Motor neuron (in vitro differentiated cells): ENCODE measurements around the gene SERTAD4. TPM values are rescaled to one million over a fixed set of nuclear protein-coding genes. Genes with fewer than 3 reads are reported as not detected.
"Not testable (repeated sequence)": the region's sequence is repeated elsewhere in the genome, so short reads cannot be mapped to it uniquely, and the experiment has no call there.

ENCODE experiments used
- ATAC-seq, 8 experiments: fragments of 200-7000 bp; cut with Tn5 transposase; replicated peaks in 6 of 8; 2 replicates each; pipeline ENCODE4 v1.8.0; 2021; ENCODE audit warnings: mild to moderate bottlenecking in 8 of 8, moderate library complexity in 8 of 8
- H3K27ac ChIP-seq, 2 donors: fragments of 250-450 bp; sonication (Bioruptor Pico); 2 replicates each; pipeline ENCODE4 v1.9.0; 2021; ENCODE audit warnings: antibody characterized with exemption in 2 of 2, mild to moderate bottlenecking in 2 of 2, moderate library complexity in 1 of 2
- H3K4me1 ChIP-seq, 2 donors: fragments of 250-450 bp; sonication (Bioruptor Pico); replicated peaks in 1 of 2; 2 replicates each; pipeline ENCODE4 v1.6.1; 2021; ENCODE audit warnings: antibody characterized with exemption in 2 of 2, mild to moderate bottlenecking in 2 of 2, moderate library complexity in 1 of 2
- H3K4me3 ChIP-seq, 5 donors: fragments of 250-450 bp; sonication (Bioruptor Pico); 2 replicates each; pipeline ENCODE4 v1.9.0; 2021; ENCODE audit warnings: antibody characterized with exemption in 5 of 5, mild to moderate bottlenecking in 5 of 5, moderate library complexity in 4 of 5
- WGBS, 10 experiments: fragments of 450-650 bp; shearing (Covaris generic); methylation state at CpG; one replicate each; pipeline ENCODE4 v1.0.0; 2022; 5-methylcytosine and 5-hydroxymethylcytosine counted together
- in situ Hi-C, 9 experiments: fragments of 400-800 bp; cut with MboI; loops; one replicate each; pipeline ENCODE4 v1.15.0; 2021; ENCODE audit warnings: low sequenced_read_pairs in 9 of 9, low pct_unique_long_range_greater_than_20kb in 2 of 9; ENCODE audit not compliant: unreplicated experiment in 9 of 9
- total RNA-seq, 8 experiments: library from RNA; unstranded; fragments of 300-600 nt; gene quantifications; 2 replicates each; pipeline versions ENCODE4 v1.2.3 to v1.2.4, GENCODE V29; 2022

The SERTAD4 gene
- total RNA-seq, 8 experiments from 2014 or later, result 0.56 to 15.5 (median 5.5) TPM

DNA sequence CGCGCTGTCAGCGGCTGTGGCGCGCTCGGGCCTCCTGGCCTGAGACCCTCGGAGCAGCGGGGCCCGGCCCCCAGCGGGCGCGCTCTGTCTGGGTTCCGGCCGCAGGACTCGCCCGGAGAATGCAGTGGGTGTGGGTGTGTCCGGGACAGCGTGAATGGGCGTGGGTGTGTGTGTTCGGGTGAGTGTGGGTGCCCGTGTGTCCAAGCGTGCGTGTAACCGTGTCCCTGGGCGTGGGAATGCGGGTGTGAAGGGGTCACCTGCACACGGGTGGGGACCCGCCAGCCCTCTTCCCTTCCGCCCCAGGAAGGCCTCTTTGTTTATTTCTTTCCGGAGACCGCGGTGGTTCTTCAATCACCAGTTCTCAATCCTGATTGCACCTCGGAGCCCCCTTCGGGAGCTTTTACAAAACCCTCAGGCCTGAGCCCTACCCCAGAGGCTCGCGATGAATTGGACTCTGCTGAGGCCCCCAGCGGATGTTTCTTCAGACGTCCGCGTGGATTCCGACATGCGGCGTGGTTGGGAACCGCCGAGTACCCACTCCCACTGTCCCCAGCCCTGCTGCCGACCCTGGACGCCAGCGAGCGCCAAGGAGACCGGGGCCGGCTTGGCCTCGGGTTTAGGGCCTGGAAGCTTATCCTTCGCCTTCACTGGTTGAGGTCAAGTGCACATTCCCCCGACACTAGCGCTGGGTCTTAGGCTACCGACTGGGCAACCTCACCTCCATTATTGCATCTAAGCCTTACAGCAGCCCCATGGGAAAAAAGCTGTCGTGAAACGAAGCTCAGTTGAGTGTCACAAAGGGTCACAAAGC is 19.3 kb downstream of the SERTAD4 start:
- H3K4me1 ChIP-seq, result peaks cover 30 to 44% of the 10 kb centered on the region in 2 donors
- in situ Hi-C loops, result no loop called here
- H3K27ac ChIP-seq, result peak overlapping the region in 1 of 2 donors; percentile 28
- peak overlapping the region; percentile 13 to 28 (median 23) for H3K4me3 ChIP-seq
- peak in 3 of 8 experiments; percentile 1 to 73 (median 49) for ATAC-seq
- WGBS, 10 experiments, result 10 to 100% (median 41%) methylated on average over 1 to 33 of the region's 58 CpGs; no CpG with 5 or more reads in 1 of the 10 experiments

DNA sequence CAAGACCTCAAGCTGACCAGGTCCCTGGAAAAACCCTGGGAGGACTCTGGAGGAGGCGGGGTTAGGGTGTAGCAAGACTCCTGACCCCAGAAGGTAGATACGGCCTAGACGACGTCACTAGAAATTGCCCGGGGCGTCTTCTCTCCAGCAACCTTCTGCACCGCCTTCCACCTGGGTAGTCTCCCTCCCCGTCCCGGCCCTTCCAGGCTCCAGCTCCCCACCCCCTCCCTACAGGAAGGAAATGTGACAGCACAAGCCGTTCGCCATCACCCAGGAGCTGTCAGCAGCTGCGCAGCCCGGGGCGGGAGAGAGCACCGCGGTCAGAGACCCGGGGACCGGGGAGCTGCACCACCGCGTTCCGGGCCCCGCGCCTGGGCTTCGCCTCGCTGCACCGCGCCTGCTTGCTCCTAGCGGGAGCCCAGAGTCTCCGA is 20.0 kb downstream of the SERTAD4 start:
- Histone ChIP-seq H3K4me3 (no peak overlapping the region), H3K27ac (peak overlapping the region; percentile 11 to 50), H3K4me1 (peaks cover 30 to 44% of the 10 kb centered on the region in 2 donors)
- in situ Hi-C loops, result no loop called here
- 20 to 80% (median 50%) methylated on average over 1 to 18 of the region's 29 CpGs; no CpG with 5 or more reads in 5 of the 10 experiments for WGBS, 10 experiments
- ATAC-seq, result peak in 5 of 8 experiments; percentile 23 to 58 (median 55)

DNA sequence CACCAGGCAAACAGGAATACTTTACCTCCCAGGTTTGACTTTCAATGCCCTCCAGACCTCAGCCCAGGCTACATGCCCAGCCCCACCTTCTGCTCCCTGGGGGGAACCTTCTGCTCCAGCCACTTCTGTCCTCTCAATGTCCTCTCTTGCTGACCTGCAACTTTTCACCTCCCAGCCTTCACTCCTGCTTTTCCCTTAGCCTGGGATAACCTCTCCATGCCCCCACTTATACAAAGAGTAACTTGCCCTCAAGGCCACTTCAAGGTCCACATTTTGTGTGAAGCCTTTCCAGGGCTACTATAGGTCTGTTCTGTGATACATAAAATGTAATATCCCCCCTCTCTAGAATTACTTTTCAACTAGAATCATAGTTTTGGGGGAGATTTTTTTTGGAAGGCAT is 21.7 kb downstream of the SERTAD4 start:
- no peak overlapping the region for H3K27ac ChIP-seq
- no peak overlapping the region for H3K4me3 ChIP-seq
- in situ Hi-C loops, result no loop called here
- H3K4me1 ChIP-seq, result peaks cover 30 to 44% of the 10 kb centered on the region in 2 donors
- no peak for ATAC-seq

DNA sequence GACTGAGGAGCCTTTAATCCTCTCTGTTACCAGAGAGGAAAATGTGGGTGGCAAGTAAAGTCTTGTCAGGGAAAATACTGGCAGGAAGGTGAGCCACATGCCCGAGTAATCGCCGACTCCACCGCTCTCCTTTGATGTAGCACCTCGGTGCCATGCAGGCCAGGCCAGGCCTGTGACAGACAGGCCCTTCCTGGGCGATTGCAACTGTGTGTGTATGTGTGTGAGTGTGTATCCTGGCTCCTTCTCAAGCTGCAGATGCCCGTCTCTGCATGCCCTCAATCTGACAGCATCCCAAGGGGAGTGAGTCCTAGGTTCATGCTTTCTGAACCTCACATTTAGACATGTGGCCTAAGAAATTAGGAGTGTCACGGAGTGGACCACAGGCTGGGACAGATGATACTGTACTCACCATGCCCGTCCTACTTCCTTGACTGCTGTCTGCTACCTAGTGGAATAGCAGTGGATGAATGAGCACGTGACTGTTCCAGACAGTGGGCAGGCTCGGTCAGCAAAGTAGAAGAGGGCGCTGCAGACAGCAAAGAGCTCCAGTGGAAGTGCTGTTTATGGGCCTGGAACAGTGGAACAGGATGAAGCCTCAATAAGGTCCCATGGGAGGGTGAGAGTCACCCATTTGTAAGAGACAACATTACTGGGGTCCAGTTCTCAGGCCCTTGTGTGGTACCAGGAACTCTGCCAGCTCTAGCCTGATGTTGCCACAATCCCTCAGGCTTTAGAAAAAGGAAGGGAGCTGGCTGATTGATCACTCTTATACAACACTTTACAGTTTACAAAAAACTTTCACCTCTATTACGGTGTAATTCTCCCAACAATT is 25.3 kb downstream of the SERTAD4 start:
- no peak overlapping the region for H3K27ac ChIP-seq
- peaks cover 9 to 24% of the 10 kb centered on the region in 2 donors for H3K4me1 ChIP-seq
- in situ Hi-C loops, result no loop called here
- 80 to 100% (median 88%) methylated on average over 1 to 12 of the region's 13 CpGs; no CpG with 5 or more reads in 3 of the 10 experiments for WGBS, 10 experiments
- H3K4me3 ChIP-seq, result no peak overlapping the region
- peak in 5 of 8 experiments; percentile 35 to 54 (median 47) for ATAC-seq

DNA sequence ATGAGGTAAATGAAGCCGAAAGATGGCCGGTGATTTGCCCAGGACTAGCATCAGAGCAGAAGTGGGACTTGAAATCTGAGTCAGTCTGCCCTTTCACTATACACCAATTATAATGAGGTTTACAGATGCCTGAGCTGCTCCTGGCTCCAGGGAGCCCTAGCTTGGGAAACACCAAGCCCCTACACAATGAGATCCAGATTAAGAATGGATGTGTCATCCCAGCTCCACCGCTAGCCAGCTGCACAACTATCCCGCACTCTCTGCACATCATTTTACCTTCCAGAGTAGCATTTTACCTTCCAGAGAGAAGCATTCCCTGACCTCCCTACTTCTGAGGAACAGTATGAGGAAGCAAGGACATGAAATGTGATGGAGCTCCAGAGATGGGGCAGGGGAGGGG is 27.0 kb downstream of the SERTAD4 start:
- H3K27ac ChIP-seq, result no peak overlapping the region
- in situ Hi-C loops, result no loop called here
- peaks cover 4 to 19% of the 10 kb centered on the region in 2 donors for H3K4me1 ChIP-seq
- peak in 7 of 8 experiments; percentile 33 to 73 (median 56) for ATAC-seq
- 0 to 82% (median 45%) methylated on average over 2 to 4 of the region's 4 CpGs; no CpG with 5 or more reads in 4 of the 10 experiments for WGBS, 10 experiments
- no peak overlapping the region for H3K4me3 ChIP-seq

DNA sequence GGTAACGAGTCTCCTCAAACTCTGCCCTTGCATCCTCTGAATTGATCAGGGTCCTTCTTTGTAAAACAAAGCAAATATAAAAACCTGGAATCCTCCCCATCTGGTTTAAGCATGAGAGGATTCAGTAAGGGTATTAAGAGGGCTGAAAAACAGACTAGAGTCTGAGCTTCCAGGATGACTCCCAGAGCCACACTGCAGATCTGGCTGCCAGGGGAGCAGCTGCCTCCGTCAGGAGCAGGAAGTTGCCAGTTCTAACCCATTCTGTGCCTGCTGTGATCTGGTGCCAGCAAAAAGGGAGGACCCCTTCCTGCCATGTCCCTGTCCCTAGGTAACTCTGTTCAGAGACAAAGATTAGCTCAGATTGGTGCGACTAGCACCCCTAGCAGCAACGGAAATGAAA is 27.5 kb downstream of the SERTAD4 start:
- ATAC-seq, result no peak
- WGBS, 10 experiments, result 43 to 91% (median 88%) methylated on average over 1 to 4 of the region's 4 CpGs; no CpG with 5 or more reads in 4 of the 10 experiments
- in situ Hi-C loops, result no loop called here
- Histone ChIP-seq H3K4me1 (peaks cover 4 to 19% of the 10 kb centered on the region in 2 donors), H3K27ac (no peak overlapping the region), H3K4me3 (no peak overlapping the region)

DNA sequence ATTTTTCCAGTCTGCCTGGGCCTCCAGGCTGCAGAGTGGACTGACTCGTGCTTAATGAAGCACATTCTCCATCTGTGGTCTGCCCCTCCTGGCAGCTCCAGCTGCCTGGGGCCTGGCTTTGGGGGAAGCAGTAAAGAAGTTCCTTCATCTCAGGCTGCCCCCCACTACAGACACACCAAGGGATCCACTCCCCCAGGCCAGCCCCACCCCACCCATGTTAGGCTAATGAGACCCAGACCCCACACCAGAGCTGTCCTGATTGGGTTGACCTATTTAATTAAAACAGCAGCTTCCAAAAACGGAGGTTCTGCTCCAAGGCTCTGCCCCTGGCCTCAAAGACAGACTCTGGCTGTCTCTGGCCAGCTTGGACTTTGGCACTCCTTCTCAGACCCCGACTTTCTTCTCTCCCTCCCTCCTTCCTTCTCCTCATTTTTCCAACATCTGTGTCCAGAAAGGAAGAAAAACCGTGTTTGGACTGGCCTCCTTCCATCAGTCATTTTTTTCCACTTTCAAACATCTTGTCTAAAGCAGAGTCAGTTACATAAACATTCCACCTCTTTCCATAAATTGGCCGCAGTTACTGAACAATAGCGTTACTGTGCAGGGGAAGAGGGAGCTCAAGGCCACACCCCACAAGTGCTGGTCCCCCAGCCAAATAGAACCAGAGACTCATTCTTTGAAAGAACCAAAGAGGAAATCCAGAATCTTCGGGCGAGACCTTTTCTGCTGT is 29.7 kb downstream of the SERTAD4 start:
- Histone ChIP-seq H3K4me3 (no peak overlapping the region), H3K27ac (no peak overlapping the region), H3K4me1 (peaks cover 4 to 11% of the 10 kb centered on the region in 2 donors)
- WGBS, 10 experiments, result 0 to 100% (median 70%) methylated on average over 2 to 8 of the region's 8 CpGs; no CpG with 5 or more reads in 1 of the 10 experiments
- peak in 6 of 8 experiments; percentile 32 to 82 (median 50) for ATAC-seq
- in situ Hi-C loops, result no loop called here

DNA sequence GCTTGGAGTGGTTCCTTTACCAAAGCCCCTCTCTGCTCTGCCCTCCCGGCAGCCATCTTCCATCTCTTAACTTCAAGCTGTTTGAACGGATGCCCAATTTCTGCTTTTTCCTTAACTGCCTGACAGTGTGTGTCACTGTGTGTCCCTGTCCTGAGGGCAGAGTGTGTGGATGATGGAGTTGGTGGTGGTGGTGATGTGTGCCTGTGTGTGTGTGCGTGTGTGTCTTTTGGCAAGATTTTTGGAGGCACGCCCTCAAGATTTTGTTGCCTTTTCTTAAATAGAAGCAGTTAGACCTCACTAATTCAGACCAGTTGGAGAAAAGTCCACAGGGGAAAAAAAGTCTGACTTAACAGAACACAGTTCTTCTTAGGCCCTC is 30.3 kb downstream of the SERTAD4 start:
- H3K27ac ChIP-seq, result no peak overlapping the region
- WGBS, 10 experiments, result 0 to 100% (median 66%) methylated on average over 1 to 4 of the region's 4 CpGs; no CpG with 5 or more reads in 2 of the 10 experiments
- in situ Hi-C loops, result no loop called here
- peaks cover 4 to 11% of the 10 kb centered on the region in 2 donors for H3K4me1 ChIP-seq
- no peak overlapping the region for H3K4me3 ChIP-seq
- peak in 2 of 8 experiments; percentile 21 to 57 for ATAC-seq

DNA sequence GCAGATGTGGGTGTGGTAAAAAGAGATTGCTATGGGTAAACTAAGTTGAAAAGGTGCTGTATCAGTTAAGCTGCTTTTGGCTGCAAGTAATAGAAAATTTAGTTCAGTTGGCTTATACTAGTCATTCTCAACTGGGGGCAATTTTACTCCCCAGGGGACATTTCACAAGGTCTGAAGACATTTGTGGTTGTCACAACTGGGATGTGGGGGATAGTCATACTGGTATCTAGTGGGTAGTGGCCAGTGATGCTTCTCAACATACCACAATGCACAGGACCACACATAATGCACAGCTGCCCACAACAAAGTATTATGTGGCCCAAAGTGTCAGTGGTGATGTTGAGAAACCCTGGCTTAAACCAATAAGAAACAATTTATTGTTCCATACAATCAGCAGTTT is 31.4 kb downstream of the SERTAD4 start:
- no peak for ATAC-seq
- in situ Hi-C loops, result no loop called here
- Histone ChIP-seq H3K4me3 (no peak overlapping the region), H3K4me1 (peaks cover 4 to 11% of the 10 kb centered on the region in 2 donors), H3K27ac (no peak overlapping the region)

DNA sequence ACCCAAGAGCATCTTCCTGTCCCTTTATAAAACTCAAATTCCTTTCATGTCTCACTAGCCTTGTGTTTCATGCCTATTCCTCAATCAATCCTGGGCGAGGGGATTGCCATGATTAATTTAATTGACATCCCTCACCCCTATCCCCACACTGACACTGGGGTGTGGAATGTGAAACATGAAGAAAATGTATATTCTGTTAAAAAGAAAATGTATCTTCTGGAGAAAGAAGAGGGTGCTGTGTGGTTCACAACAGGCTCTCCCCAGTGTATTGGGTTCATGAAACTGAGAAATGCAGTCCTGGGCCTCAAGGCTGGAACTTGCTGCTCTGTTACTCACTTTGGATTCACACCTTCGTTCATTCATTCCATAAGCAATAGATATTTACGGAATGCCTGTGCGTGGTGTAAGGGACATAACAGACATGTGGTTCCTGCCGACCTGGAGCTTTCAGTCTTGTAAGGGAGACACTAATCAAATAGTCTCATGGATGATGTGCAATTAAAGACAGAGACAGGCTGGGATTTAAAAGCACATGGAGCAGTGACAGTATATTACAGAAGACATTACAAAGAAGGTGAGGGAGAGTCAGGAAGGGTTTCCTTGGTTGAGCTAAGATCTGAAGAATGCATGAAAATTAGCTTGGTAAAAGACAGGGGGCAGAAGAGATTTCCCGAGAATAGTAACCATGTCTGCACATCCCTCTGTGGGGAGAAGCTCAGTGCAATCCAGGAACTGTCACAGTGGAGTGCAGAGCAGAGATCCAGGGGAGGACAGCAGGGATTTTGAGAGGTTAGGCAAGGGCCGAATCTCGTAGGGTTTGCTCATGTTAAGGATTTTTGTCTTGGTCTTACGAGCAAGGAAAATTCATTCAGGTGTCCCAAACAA is 32.1 kb downstream of the SERTAD4 start:
- H3K27ac ChIP-seq, result no peak overlapping the region

DNA sequence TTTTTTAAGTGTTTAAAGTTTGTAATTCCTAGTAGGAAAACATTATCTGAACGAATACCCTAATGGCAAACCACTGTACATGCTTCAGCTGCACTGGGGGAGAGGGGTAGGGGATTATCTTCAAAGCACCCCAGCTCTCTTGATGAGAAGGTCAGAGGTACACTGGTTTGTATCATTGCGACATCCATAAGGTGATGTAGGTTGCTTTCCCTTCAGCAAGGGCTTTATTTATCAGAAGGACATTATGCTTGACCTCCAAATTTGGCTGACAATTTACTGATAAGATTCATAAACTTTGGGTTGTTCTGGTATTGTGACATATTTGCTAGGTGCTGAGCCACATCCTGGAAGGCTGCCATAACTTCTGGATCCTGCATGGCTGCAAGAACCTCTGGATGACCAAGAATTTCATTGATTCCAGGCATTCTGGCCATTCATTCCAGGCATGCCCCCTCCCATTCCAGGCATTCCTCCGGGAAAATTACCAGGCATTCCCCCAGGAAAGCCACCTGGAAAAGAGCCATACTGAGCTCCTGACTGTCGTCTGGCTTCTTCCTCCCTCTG is 32.9 kb downstream of the SERTAD4 start:
- H3K4me1 ChIP-seq, result peaks cover 4 to 11% of the 10 kb centered on the region in 2 donors
- H3K4me3 ChIP-seq, ATAC-seq, in situ Hi-C loops, H3K27ac ChIP-seq: not testable (repeated sequence)
- 0 to 78% (median 50%) methylated on average over 1 to 4 of the region's 4 CpGs; no CpG with 5 or more reads in 3 of the 10 experiments for WGBS, 10 experiments

More for the DNA sequence above, 32.1 kb downstream of the SERTAD4 start:
- in situ Hi-C loops, result no loop called here
- Histone ChIP-seq H3K4me3 (no peak overlapping the region), H3K4me1 (peaks cover 4 to 11% of the 10 kb centered on the region in 2 donors)
- WGBS, 10 experiments, result 35 to 87% (median 72%) methylated on average over 2 to 9 of the region's 9 CpGs
- ATAC-seq, result peak in 4 of 8 experiments; percentile 20 to 58 (median 30)
